Activated CD8-positive, alpha-beta memory T cell treated with anti-CD3 and anti-CD28 coated beads for 24 hours (primary cell): ENCODE results near the gene OR5L2.
"Not testable (repeated sequence)": the region's sequence is repeated elsewhere in the genome, so short reads cannot be mapped to it uniquely, and the experiment has no call there.

Source experiments
- DNase-seq: peaks from one replicate; pipeline ENCODE4 v3.0.0-alpha.2; 2020

The OR5L2 gene

GRCh38 chr11:55826919-55827318 is at the start of gene OR5L2:
OR5L2 (plus strand) TSS chr11:55827219; CDS start chr11:55827219, 0 bp downstream.
- no peak for DNase-seq

- DNase-seq: no peak
These were observed 35.4 kb upstream of the OR5L2 start for GRCh38 chr11:55791606-55792005.

GRCh38 chr11:55793321-55793720 is 33.7 kb upstream of the OR5L2 start:
- DNase-seq: no peak

- DNase-seq: no peak
These were observed 31.8 kb upstream of the OR5L2 start, which contains the start of gene OR5D14 for GRCh38 chr11:55795256-55795655. OR5D14 (plus strand) TSS chr11:55795556; CDS start chr11:55795556, 0 bp downstream.

- DNase-seq: no peak
These were observed 20.8 kb upstream of the OR5L2 start for GRCh38 chr11:55806248-55806647.

- no peak for DNase-seq
These were observed 16.0 kb upstream of the OR5L2 start, which contains the start of gene OR5L1 for GRCh38 chr11:55811067-55811466. OR5L1 (plus strand) TSS chr11:55811367; CDS start chr11:55811467, 100 bp downstream.

- DNase-seq: no peak
These were observed 7.7 kb upstream of the OR5L2 start, which contains the start of gene OR5D18 for GRCh38 chr11:55819330-55819729. OR5D18 (plus strand) TSS chr11:55819630; CDS start chr11:55819630, 0 bp downstream.

- DNase-seq: no peak
These were observed 11.4 kb downstream of the OR5L2 start, which contains the start of gene OR5D16 for GRCh38 chr11:55838452-55838851. OR5D16 (plus strand) TSS chr11:55838752; CDS start chr11:55838752, 0 bp downstream.

GRCh38 chr11:55847453-55847852 is 20.4 kb downstream of the OR5L2 start:
- DNase-seq: no peak

GRCh38 chr11:55849037-55849436 is 22.0 kb downstream of the OR5L2 start:
- no peak for DNase-seq

- DNase-seq: no peak
These were observed 25.1 kb downstream of the OR5L2 start for GRCh38 chr11:55852141-55852540.

GRCh38 chr11:55854704-55855103 is 27.7 kb downstream of the OR5L2 start:
- no peak for DNase-seq

- not testable (repeated sequence) for DNase-seq
These were observed 40.3 kb downstream of the OR5L2 start for GRCh38 chr11:55867354-55867753.

- not testable (repeated sequence) for DNase-seq
These were observed 45.7 kb downstream of the OR5L2 start for GRCh38 chr11:55872731-55873130.

GRCh38 chr11:55873146-55873545 is 46.1 kb downstream of the OR5L2 start:
- not testable (repeated sequence) for DNase-seq
